ENCODE results near the gene SGMS1. TPM values are rescaled to one million over a fixed set of nuclear protein-coding genes. Genes with fewer than 3 reads are reported as not detected.
A peak's percentile ranks its signal among the peaks of the same experiment; 100 is the strongest.
"Not testable (repeated sequence)": the region's sequence is repeated elsewhere in the genome, so short reads cannot be mapped to it uniquely, and the experiment has no call there.

SGMS1 gene
- polyA plus RNA-seq, 2 of the 4 experiments (the other 2 are of a cell fraction), result 22.7 to 28.2 TPM

DNA sequence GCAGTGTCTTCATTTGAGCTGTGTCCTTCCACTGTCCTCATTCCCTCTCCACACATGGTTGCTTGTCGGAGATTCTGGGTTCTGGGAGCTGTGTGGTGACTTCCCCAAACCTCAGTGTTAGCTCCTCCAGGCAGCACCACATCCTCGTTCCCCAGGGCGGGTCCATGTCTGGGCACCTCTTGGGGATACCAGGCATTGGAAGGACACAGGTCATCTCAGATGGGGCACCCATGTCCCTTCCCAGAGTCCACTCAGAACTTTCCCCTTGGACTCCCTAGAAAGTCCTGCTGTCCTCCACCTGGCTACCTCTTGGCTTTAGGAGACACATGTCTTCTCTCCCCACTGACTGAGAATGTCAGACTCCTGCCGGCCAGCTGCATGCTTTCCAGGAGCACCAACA, 37.8 kb upstream of the SGMS1 start:
- H3K27ac ChIP-seq; H3K4me2 ChIP-seq; H3K9me3 ChIP-seq; FAIRE-seq; H3K4me3 ChIP-seq; DNase-seq (ENCODE audit: low read depth in 1 of 2, low spot score in 1 of 2); H3K4me1 ChIP-seq; CTCF ChIA-PET; POLR2A ChIA-PET; ATAC-seq: not testable (repeated sequence)
- 28% methylated on average over 4 of the region's 4 CpGs for whole genome bisulfite sequencing (ENCODE audit: missing lambda C conversion rate)

DNA sequence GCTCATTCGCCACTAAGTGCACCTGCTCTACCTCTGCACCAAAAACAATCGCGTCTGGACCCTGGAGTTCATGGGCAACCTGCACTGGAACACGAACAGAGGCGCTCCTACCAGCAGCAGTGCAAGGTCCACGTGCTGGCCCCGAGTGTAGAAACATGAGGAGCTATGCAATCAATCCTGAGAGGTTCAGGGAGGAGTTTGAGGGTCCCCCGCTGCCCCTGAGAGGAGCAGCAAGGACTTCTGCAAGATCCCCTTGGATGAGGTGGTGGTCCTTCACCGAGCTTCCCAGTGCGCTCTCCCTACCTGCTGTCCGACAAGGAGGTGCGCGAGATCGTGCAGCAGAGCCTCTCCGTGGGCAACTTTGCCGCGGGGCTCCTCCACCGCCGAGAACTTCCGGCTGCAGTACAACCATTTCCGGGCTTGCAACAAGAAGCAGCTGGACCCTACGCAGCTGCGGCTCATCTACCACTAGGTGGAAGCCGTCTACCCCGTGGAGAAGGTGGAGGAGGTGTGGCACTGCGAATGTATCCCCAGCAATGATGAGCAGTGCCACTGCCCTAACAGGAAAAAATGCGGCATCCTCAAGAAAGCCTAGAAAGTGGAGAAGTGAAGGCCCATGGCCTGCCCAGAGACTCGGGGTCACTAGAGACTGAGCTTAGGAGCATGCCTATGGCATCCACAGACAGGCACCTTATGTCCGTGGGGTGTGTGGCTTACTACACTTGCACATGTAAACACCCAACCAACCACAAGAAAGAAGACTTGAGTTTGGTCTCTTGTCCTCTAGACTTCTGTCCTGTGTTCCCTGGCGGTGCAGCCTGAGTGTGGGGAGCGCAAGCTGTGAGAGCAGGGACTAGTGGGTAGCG, 36.3 kb upstream of the SGMS1 start:
- not testable (repeated sequence) for FAIRE-seq

DNA sequence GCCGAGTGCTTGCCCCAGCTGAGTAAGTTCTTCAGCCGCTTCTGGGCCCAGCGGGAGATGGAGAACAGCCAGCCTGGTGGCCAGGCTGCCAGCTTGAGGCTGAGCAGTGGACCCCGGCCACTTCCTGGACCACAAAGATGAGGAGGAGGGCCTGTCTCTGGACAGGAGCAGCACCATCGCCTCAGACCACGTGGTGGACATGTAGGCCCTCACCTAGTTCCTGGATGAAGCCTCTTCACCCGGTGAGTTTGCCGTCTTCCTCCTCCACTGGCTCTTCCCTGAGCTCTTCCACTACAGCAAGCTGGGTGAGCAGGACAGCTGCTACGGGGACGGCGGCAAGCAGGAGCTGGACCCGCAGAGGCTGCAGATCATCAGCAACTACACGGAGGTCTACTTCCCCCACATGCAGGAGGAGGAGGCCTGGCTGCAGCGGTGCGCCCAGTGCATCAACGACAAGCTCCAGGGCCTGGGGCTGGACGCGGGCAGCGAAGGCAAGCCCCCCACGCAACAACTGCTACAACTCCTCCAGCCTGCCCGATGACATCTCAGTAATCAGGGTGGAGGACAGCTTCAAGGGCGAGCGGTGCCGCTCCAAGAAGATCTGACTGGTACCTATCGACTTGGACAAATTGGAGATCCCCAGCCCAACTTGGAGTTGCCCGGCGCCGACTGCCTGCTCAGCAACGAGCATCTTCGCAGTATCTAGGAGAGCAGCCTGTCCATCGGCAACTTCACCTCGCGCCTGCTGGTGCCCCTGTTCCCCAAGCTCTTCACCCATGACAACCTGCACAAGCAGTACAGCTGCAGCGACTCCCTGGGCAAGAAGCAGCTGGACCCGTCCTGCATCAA, 35.5 kb upstream of the SGMS1 start:
- CTCF ChIA-PET, result interaction anchor here (0.9 to 1.4 kb wide), 4 partner anchors 14 to 239 kb away, joined by 3 to 5 read pairs (median 3); no protein-coding TSS in a partner anchor
- not testable (repeated sequence) for FAIRE-seq; H3K9me3 ChIP-seq; ATAC-seq; H3K4me1 ChIP-seq; DNase-seq (ENCODE audit: low read depth in 1 of 2, low spot score in 1 of 2)
- peak overlapping the region; percentile 56 for H3K4me3 ChIP-seq
- H3K4me2 ChIP-seq, result peak overlapping the region; percentile 87
- H3K27ac ChIP-seq, result peak overlapping the region; percentile 80 to 91; a peak in 5 of 6 replicates
- 91% methylated on average over 28 of the region's 35 CpGs for WGBS (ENCODE audit: missing lambda C conversion rate)
- POLR2A ChIA-PET, result interaction anchor here (0.6 kb wide), 1 partner anchor 130 kb away, joined by 3 read pairs; no protein-coding TSS in a partner anchor

More for the DNA sequence above, 36.3 kb upstream of the SGMS1 start:
- Histone ChIP-seq H3K4me2 (peak overlapping the region; percentile 87), H3K4me3 (peak overlapping the region; percentile 56), H3K27ac (peak overlapping the region; percentile 80 to 91)
- not testable (repeated sequence) for H3K4me1 ChIP-seq, H3K9me3 ChIP-seq
- DNase-seq (ENCODE audit: low read depth in 1 of 2, low spot score in 1 of 2) (peak; percentile 52 to 85), ATAC-seq (peak; percentile 98 to 100)
- POLR2A ChIA-PET, result interaction anchor here (0.6 to 0.7 kb wide), 3 partner anchors 8 to 40 kb away, joined by 3 to 6 read pairs (median 3); partner anchors contain the start of gene SGMS1
- WGBS (ENCODE audit: missing lambda C conversion rate), result 36% methylated on average over 25 of the region's 32 CpGs
- TF ChIP-seq JUN (IDR thresholded peaks at IDR 0.05) (0 out of 5 replicates have a peak, but pooled peaks of 1 of the 2 experiments have one; percentile 48), PHF8 (IDR thresholded peaks at IDR 0.05; ENCODE audit: borderline replicate concordance, low read depth) (peak; percentile 45), SMC3 (IDR thresholded peaks at IDR 0.05) (peak; percentile 44), POLR2A (IDR thresholded peaks at IDR 0.05; ENCODE audit: low read length) (peak; percentile 46), RAD21 (conservative IDR thresholded peaks at IDR 0.05 in 1 of 2, IDR thresholded peaks at IDR 0.05 in 1 of 2) (peak; percentile 44 to 65; a peak in 3 of 5 replicates), CEBPB (IDR thresholded peaks at IDR 0.05) (0 out of 4 replicates have a peak, but pooled peaks of 1 of the 2 experiments have one; percentile 23)
- TF ChIP-seq, protein P1, sequence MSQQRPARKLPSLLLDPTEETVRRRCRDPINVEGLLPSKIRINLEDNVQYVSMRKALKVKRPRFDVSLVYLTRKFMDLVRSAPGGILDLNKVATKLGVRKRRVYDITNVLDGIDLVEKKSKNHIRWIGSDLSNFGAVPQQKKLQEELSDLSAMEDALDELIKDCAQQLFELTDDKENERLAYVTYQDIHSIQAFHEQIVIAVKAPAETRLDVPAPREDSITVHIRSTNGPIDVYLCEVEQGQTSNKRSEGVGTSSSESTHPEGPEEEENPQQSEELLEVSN (IDR thresholded peaks at IDR 0.05; ENCODE audit: borderline replicate concordance, low read depth), result peak; percentile 22; the same call in 1 of the 2 replicates
- TF ChIP-seq, protein P2, sequence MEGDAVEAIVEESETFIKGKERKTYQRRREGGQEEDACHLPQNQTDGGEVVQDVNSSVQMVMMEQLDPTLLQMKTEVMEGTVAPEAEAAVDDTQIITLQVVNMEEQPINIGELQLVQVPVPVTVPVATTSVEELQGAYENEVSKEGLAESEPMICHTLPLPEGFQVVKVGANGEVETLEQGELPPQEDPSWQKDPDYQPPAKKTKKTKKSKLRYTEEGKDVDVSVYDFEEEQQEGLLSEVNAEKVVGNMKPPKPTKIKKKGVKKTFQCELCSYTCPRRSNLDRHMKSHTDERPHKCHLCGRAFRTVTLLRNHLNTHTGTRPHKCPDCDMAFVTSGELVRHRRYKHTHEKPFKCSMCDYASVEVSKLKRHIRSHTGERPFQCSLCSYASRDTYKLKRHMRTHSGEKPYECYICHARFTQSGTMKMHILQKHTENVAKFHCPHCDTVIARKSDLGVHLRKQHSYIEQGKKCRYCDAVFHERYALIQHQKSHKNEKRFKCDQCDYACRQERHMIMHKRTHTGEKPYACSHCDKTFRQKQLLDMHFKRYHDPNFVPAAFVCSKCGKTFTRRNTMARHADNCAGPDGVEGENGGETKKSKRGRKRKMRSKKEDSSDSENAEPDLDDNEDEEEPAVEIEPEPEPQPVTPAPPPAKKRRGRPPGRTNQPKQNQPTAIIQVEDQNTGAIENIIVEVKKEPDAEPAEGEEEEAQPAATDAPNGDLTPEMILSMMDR (IDR thresholded peaks at IDR 0.05), result peak; percentile 53
- TF ChIP-seq, protein P3, sequence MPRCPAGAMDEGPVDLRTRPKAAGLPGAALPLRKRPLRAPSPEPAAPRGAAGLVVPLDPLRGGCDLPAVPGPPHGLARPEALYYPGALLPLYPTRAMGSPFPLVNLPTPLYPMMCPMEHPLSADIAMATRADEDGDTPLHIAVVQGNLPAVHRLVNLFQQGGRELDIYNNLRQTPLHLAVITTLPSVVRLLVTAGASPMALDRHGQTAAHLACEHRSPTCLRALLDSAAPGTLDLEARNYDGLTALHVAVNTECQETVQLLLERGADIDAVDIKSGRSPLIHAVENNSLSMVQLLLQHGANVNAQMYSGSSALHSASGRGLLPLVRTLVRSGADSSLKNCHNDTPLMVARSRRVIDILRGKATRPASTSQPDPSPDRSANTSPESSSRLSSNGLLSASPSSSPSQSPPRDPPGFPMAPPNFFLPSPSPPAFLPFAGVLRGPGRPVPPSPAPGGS (IDR thresholded peaks at IDR 0.05), result 0 out of 3 replicates have a peak, but pooled peaks have one; percentile 25
- CTCF ChIA-PET, result interaction anchor here (0.9 to 1.4 kb wide), 7 partner anchors 8 to 240 kb away, joined by 3 to 5 read pairs (median 3); no protein-coding TSS in a partner anchor

DNA sequence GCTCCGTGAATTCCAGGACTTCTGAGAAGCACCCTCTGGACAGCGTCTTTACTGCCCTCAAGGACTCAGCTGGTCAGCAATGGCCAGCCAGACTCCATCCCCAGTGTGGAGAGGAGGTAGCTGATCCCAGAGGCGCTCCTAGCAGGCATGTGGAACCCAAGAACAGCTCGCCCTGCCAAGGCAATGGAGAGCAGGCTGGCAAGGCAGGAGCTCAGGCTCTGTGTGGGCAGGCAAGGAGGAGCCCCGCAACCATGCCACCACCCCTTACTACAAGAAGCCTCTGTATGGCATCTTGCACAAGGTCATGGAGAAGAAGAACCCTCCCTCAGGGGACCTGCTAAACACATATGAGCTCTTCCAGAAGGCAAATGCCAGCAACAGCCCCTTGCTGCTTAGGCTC, 34.4 kb upstream of the SGMS1 start:
- DNase-seq (ENCODE audit: low read depth in 1 of 2, low spot score in 1 of 2) (no peak), ATAC-seq (no peak), FAIRE-seq (no peak)
- Histone ChIP-seq H3K4me3 (no peak overlapping the region), H3K9me3 (no peaks in the 10 kb centered on the region), H3K4me1 (0 out of 3 replicates have a peak, but pooled peaks cover 6% of the 10 kb centered on the region), H3K27ac (no peak overlapping the region), H3K4me2 (no peak overlapping the region)
- WGBS (ENCODE audit: missing lambda C conversion rate), result 85% methylated on average over 5 of the region's 5 CpGs
- ChIA-PET POLR2A (no interaction called here), CTCF (no interaction called here)
- TF ChIP-seq, protein P4, sequence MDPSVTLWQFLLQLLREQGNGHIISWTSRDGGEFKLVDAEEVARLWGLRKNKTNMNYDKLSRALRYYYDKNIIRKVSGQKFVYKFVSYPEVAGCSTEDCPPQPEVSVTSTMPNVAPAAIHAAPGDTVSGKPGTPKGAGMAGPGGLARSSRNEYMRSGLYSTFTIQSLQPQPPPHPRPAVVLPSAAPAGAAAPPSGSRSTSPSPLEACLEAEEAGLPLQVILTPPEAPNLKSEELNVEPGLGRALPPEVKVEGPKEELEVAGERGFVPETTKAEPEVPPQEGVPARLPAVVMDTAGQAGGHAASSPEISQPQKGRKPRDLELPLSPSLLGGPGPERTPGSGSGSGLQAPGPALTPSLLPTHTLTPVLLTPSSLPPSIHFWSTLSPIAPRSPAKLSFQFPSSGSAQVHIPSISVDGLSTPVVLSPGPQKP (IDR thresholded peaks at IDR 0.05; ENCODE audit: low read depth, low read length), result no peak
- TF ChIP-seq, protein P5, sequence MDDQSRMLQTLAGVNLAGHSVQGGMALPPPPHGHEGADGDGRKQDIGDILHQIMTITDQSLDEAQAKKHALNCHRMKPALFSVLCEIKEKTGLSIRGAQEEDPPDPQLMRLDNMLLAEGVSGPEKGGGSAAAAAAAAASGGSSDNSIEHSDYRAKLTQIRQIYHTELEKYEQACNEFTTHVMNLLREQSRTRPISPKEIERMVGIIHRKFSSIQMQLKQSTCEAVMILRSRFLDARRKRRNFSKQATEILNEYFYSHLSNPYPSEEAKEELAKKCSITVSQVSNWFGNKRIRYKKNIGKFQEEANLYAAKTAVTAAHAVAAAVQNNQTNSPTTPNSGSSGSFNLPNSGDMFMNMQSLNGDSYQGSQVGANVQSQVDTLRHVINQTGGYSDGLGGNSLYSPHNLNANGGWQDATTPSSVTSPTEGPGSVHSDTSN (IDR thresholded peaks at IDR 0.05), result no peak
- TF ChIP-seq ESRRA (IDR thresholded peaks at IDR 0.05; ENCODE audit: borderline replicate concordance, low read length) (no peak), MYC (IDR thresholded peaks at IDR 0.05; ENCODE audit: borderline replicate concordance, low read length) (no peak), MAFK (IDR thresholded peaks at IDR 0.05; ENCODE audit: partially characterized antibody) (no peak), HOXB13 (CRISPR knock-in tag; IDR thresholded peaks at IDR 0.05; ENCODE audit: low read depth) (no peak), CHD4 (IDR thresholded peaks at IDR 0.05; ENCODE audit: borderline replicate concordance) (no peak), RARB (CRISPR knock-in tag; IDR thresholded peaks at IDR 0.05) (no peak), ZNF302 (CRISPR knock-in tag; IDR thresholded peaks at IDR 0.05) (no peak), SMC3 (IDR thresholded peaks at IDR 0.05) (no peak)

All from A549 (cell line).